ENCODE results near the gene CHTF8.

Gene CHTF8

GRCh38 chr16:69176033-69176800 is 43.8 kb upstream of the CHTF8 start:
- peaks cover 0 to 1% of the 10 kb centered on the region in 2 donors for H3K4me1 ChIP-seq (ENCODE audit: control insufficient read depth in 2 of 2, insufficient read depth in 1 of 2, low read depth in 1 of 2, low read length in 2 of 2)
- H2AFZ ChIP-seq (ENCODE audit: low read length), result no peak overlapping the region
- H3K4me3 ChIP-seq (ENCODE audit: low read length in 2 of 2), result no peak overlapping the region
- no peak for DNase-seq (ENCODE audit: low spot score)
- no peak overlapping the region for H2BK15ac ChIP-seq (ENCODE audit: low read length)
- no peak overlapping the region for H4K91ac ChIP-seq (ENCODE audit: low read depth, low read length, poor library complexity)
- no peak overlapping the region for H3K4me2 ChIP-seq (ENCODE audit: insufficient read depth, low read length, poor library complexity, severe bottlenecking)
- H3K9me3 ChIP-seq (replicated peaks in 1 of 2; ENCODE audit: control insufficient read depth in 2 of 2, insufficient read depth in 1 of 2, low read depth in 1 of 2, low read length in 2 of 2), result no peaks in the 10 kb centered on the region
- H3K27me3 ChIP-seq (ENCODE audit: control insufficient read depth in 3 of 3, insufficient read depth in 3 of 3, low read depth in 1 of 3, low read length in 3 of 3), result no peaks in the 10 kb centered on the region
- peaks cover 0 to 18% of the 10 kb centered on the region in 2 donors for H3K36me3 ChIP-seq (replicated peaks in 1 of 2; ENCODE audit: control insufficient read depth in 2 of 2, insufficient read depth in 2 of 2, low read length in 2 of 2)
- H3K18ac ChIP-seq (ENCODE audit: low read length), result peak overlapping the region; percentile 57
- H3K4ac ChIP-seq (ENCODE audit: low read length), result no peak overlapping the region
- H4K8ac ChIP-seq (ENCODE audit: low read depth, low read length), result no peak overlapping the region
- H3K9ac ChIP-seq (ENCODE audit: low read depth, low read length, poor library complexity), result peak overlapping the region; percentile 44
- H3K27ac ChIP-seq (replicated peaks; ENCODE audit: low read length), result no peak overlapping the region
- H2BK5ac ChIP-seq (ENCODE audit: low read length), result no peak overlapping the region
- H2AK5ac ChIP-seq (ENCODE audit: low read depth, low read length), result no peak overlapping the region
- H3K79me1 ChIP-seq (ENCODE audit: low read depth, low read length), result peaks cover 2% of the 10 kb centered on the region
- no peak overlapping the region for H2BK120ac ChIP-seq (ENCODE audit: low read depth, low read length)
- no peak overlapping the region for H3K23ac ChIP-seq (ENCODE audit: low read depth, low read length, poor library complexity)
- no CpG with 5 or more reads among the region's 4 CpGs for WGBS, 2 donors (ENCODE audit: extremely low coverage in 2 of 2, insufficient read length in 2 of 2, insufficient replicate concordance in 1 of 2)
- no peak overlapping the region for H3K14ac ChIP-seq (ENCODE audit: low read length)
- no peak overlapping the region for H2BK12ac ChIP-seq (ENCODE audit: low read length)

- H2BK15ac ChIP-seq (ENCODE audit: low read length), result no peak overlapping the region
- H3K4me2 ChIP-seq (ENCODE audit: insufficient read depth, low read length, poor library complexity, severe bottlenecking), result no peak overlapping the region
- no CpG with 5 or more reads among the region's 6 CpGs for WGBS, 2 donors (ENCODE audit: extremely low coverage in 2 of 2, insufficient read length in 2 of 2, insufficient replicate concordance in 1 of 2)
- no peaks in the 10 kb centered on the region for H3K79me1 ChIP-seq (ENCODE audit: low read depth, low read length)
- no peaks in the 10 kb centered on the region for H3K9me3 ChIP-seq (replicated peaks in 1 of 2; ENCODE audit: control insufficient read depth in 2 of 2, insufficient read depth in 1 of 2, low read depth in 1 of 2, low read length in 2 of 2)
- H3K4ac ChIP-seq (ENCODE audit: low read length), result no peak overlapping the region
- H3K27ac ChIP-seq (replicated peaks; ENCODE audit: low read length), result no peak overlapping the region
- H2AFZ ChIP-seq (ENCODE audit: low read length), result no peak overlapping the region
- H2BK5ac ChIP-seq (ENCODE audit: low read length), result no peak overlapping the region
- H3K18ac ChIP-seq (ENCODE audit: low read length), result no peak overlapping the region
- H3K4me3 ChIP-seq (ENCODE audit: low read length in 2 of 2), result no peak overlapping the region
- H2BK12ac ChIP-seq (ENCODE audit: low read length), result no peak overlapping the region
- no peak overlapping the region for H3K14ac ChIP-seq (ENCODE audit: low read length)
- peaks cover 0 to 3% of the 10 kb centered on the region in 2 donors for H3K4me1 ChIP-seq (ENCODE audit: control insufficient read depth in 2 of 2, insufficient read depth in 1 of 2, low read depth in 1 of 2, low read length in 2 of 2)
- no peak for DNase-seq (ENCODE audit: low spot score)
- no peak overlapping the region for H3K9ac ChIP-seq (ENCODE audit: low read depth, low read length, poor library complexity)
- no peak overlapping the region for H4K91ac ChIP-seq (ENCODE audit: low read depth, low read length, poor library complexity)
- no peaks in the 10 kb centered on the region for H3K27me3 ChIP-seq (ENCODE audit: control insufficient read depth in 3 of 3, insufficient read depth in 3 of 3, low read depth in 1 of 3, low read length in 3 of 3)
- H4K8ac ChIP-seq (ENCODE audit: low read depth, low read length), result no peak overlapping the region
- H3K23ac ChIP-seq (ENCODE audit: low read depth, low read length, poor library complexity), result no peak overlapping the region
- H2BK120ac ChIP-seq (ENCODE audit: low read depth, low read length), result no peak overlapping the region
- peaks cover 8 to 59% of the 10 kb centered on the region in 2 donors for H3K36me3 ChIP-seq (replicated peaks in 1 of 2; ENCODE audit: control insufficient read depth in 2 of 2, insufficient read depth in 2 of 2, low read length in 2 of 2)
- no peak overlapping the region for H2AK5ac ChIP-seq (ENCODE audit: low read depth, low read length)
These were observed 39.1 kb upstream of the CHTF8 start for GRCh38 chr16:69171325-69172084.

GRCh38 chr16:69169607-69170352 is 37.4 kb upstream of the CHTF8 start:
- peaks cover 22 to 71% of the 10 kb centered on the region in 2 donors for H3K36me3 ChIP-seq (replicated peaks in 1 of 2; ENCODE audit: control insufficient read depth in 2 of 2, insufficient read depth in 2 of 2, low read length in 2 of 2)
- no peak overlapping the region for H3K27ac ChIP-seq (replicated peaks; ENCODE audit: low read length)

More at GRCh38 chr16:69169607-69170352, 37.4 kb upstream of the CHTF8 start:
- Histone ChIP-seq H2BK120ac (ENCODE audit: low read depth, low read length) (no peak overlapping the region), H4K8ac (ENCODE audit: low read depth, low read length) (no peak overlapping the region), H3K18ac (ENCODE audit: low read length) (no peak overlapping the region), H3K4me3 (ENCODE audit: low read length in 2 of 2) (no peak overlapping the region), H4K91ac (ENCODE audit: low read depth, low read length, poor library complexity) (no peak overlapping the region), H3K23ac (ENCODE audit: low read depth, low read length, poor library complexity) (no peak overlapping the region), H2BK15ac (ENCODE audit: low read length) (no peak overlapping the region), H2AFZ (ENCODE audit: low read length) (no peak overlapping the region), H3K9me3 (replicated peaks in 1 of 2; ENCODE audit: control insufficient read depth in 2 of 2, insufficient read depth in 1 of 2, low read depth in 1 of 2, low read length in 2 of 2) (no peaks in the 10 kb centered on the region), H2BK12ac (ENCODE audit: low read length) (no peak overlapping the region), H3K4ac (ENCODE audit: low read length) (no peak overlapping the region), H2BK5ac (ENCODE audit: low read length) (no peak overlapping the region), H3K4me1 (ENCODE audit: control insufficient read depth in 2 of 2, insufficient read depth in 1 of 2, low read depth in 1 of 2, low read length in 2 of 2) (peaks cover 0 to 3% of the 10 kb centered on the region in 2 donors), H3K4me2 (ENCODE audit: insufficient read depth, low read length, poor library complexity, severe bottlenecking) (no peak overlapping the region), H3K9ac (ENCODE audit: low read depth, low read length, poor library complexity) (no peak overlapping the region), H2AK5ac (ENCODE audit: low read depth, low read length) (no peak overlapping the region), H3K27me3 (ENCODE audit: control insufficient read depth in 3 of 3, insufficient read depth in 3 of 3, low read depth in 1 of 3, low read length in 3 of 3) (no peaks in the 10 kb centered on the region), H3K79me1 (ENCODE audit: low read depth, low read length) (no peaks in the 10 kb centered on the region), H3K14ac (ENCODE audit: low read length) (no peak overlapping the region)
- no peak for DNase-seq (ENCODE audit: low spot score)
- no CpG with 5 or more reads among the region's 6 CpGs for WGBS, 2 donors (ENCODE audit: extremely low coverage in 2 of 2, insufficient read length in 2 of 2, insufficient replicate concordance in 1 of 2)
